Hindlimb muscle (tissue), 1 donor: Measurements from ENCODE around the gene ZNF189. TPM values are rescaled to one million over a fixed set of nuclear protein-coding genes. Genes with fewer than 3 reads are reported as not detected.

ENCODE experiments used
- DNase-seq: peaks from one replicate; pipeline ENCODE4 v3.0.0-alpha.2; 2013
- polyA plus RNA-seq: library from polyadenylated mRNA; unstranded; fragments of 120-200 nt; gene quantifications from one replicate; pipeline ENCODE4 v1.2.1, GENCODE V29; 2013; ENCODE audit not compliant: insufficient read length

Gene ZNF189
- polyA plus RNA-seq, 1 donor, result 19.8 TPM

DNA sequence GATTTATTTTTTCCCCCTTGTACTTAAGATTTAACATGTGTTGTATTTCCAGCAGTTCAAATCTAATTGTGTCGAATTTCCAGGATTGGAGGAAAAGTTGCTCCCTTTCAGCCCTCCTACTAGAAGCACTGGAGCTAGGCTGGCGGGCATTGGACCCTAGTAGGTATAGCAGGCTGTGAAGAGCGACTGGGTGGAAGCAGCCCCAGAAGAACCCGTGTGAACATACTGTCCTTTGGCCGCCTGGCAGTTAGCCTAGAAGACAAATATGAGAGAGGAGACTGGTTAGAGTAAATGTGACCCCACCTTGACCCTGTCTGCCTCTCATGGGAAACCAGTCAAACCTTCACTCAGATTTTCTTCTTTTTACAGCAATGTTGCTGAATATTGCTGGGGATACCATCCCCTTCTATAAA is 23.0 kb downstream of the ZNF189 start:
- DNase-seq, result no peak

GRCh38 chr9:101427358-101427757 is 28.7 kb downstream of the ZNF189 start:
- no peak for DNase-seq

DNA sequence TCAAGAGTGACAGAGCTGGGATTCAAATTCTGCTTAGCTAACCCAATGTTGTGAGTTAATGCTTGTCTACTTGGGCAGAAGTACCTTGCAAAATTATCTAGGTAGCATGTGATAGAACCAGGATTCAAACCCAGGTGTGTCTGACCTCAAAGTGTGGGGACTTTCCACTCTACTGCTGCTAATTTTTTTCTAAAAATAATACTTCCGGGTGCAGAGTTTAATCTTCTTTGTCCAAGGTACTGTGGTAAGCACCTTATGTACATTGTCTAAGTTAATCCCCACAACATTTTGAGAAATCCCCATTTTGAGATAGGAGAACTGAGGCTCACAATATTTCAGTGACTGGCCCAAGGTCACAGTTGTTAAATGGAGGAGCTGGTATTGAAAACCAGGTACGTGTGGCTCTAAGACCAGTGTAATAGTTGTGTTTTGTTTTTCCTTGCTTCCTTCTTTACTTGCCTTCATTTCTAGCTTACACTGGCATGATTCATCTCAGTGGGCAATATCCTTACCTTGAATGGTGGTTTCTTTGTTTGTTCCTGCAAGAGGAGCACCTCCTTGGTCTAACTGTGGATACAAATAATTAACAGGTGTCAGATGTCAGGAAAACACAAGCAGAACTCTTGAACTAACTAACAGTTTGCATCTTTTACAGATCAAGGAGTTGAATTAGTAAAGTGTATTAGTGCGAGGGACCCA is 29.5 kb downstream of the ZNF189 start:
- no peak for DNase-seq

GRCh38 chr9:101428909-101429308 is 30.3 kb downstream of the ZNF189 start:
- no peak for DNase-seq

DNA sequence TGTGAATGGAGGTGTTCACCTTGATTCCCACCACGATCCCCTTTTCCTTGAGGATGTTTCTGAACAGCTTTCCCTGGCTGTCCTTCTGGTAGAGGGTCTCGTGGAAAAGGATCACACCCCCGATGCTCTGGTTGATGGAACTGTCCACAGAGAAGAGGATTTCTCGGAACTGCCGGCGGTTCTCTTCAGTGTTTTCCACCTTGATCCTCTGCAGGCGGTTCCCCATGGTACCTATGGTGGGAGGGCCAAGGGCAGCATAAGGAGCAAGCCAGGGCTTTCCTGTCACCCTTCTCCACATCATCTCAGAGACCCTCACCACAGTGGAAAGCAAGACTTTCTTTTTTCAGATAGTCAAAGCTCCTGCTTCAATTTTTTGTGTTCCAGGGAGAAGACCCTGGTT is 31.1 kb downstream of the ZNF189 start:
- no peak for DNase-seq

GRCh38 chr9:101432171-101432570 is 33.5 kb downstream of the ZNF189 start:
- DNase-seq, result no peak

DNA sequence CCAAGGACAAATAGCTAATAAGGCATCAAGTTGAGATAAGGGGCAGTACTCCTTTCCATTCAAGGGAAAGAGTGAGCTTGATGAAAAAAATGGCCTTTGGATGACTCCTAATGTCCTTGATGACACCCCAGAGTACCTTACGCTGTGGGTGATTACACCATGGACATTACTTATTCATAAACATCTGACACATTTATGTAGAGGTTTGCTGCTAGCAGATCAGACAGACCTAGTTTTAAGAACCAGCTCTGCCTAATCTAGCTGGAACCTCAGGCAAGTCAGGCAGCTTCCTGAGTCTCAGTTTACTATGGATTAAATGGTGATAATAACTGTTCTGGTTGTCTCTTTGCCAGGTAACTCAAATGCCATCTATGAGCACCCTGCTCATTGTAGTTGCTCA is 34.1 kb downstream of the ZNF189 start:
- no peak for DNase-seq

GRCh38 chr9:101433229-101433628 is 34.6 kb downstream of the ZNF189 start:
- no peak for DNase-seq

DNA sequence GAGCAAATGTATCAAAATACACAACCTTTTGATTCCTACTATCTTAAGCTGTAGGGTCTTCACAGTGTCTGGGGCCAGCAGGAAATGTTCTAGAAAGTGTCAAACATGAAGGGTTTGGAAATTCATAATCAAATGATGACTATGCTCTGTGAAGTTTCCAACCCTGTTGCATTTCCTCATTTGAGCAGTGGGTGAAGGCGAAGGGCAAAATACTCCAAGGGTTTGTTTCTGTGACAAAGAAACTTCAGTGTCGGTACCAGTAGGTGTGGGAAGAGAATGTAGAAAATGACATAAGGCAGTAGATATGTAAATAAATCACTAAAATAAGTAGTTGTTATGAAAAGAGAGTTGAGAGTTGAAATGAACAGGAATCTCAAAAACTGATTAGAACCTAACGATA is 36.3 kb downstream of the ZNF189 start:
- no peak for DNase-seq

- DNase-seq, result no peak
These were observed 37.0 kb downstream of the ZNF189 start, which contains the start of gene ALDOB for GRCh38 chr9:101435601-101436079. TSS of gene ALDOB (minus strand) at chr9:101435774. CDS start at chr9:101430887, 4,887 bp downstream.

DNA sequence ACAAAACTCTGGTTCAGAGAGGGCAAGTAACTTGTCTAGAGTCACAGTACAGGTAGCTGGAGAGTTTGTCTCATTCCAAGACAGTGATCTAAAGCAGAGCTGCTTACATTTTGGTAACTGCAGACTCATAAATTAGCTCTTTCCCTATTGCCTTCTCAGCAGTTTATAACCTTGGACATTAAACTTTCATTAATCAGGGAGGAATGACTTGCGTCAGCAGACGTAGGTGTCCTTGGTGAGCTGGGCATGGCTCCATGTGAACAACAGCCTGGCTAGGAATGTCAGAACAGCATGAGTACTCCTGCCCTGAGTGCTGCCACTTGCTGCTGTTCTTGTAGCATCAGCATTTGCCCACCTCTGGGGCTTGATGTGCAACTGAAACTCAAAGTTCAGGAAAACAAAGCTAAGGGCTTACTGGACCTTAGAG is 39.2 kb downstream of the ZNF189 start:
- no peak for DNase-seq

DNA sequence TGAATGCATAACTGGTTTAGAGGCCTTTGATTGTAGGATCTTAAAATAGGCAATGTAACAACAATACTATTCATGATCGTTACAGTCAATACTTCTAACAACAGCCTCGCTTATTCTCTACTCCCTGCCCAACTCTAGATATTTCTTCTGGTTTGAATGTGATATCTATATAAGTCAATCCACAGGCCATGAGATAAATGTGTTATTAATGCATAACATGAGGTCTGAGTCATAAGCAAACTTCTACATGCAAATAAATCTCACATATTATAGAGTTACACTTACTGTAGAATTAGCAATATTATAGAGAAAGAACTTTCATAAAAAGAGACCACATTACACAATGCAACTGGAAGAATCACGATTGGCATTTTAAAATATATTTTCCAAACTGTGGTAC is 39.9 kb downstream of the ZNF189 start:
- no peak for DNase-seq

- DNase-seq, result no peak
These were observed 42.1 kb downstream of the ZNF189 start for GRCh38 chr9:101440714-101441230.

DNA sequence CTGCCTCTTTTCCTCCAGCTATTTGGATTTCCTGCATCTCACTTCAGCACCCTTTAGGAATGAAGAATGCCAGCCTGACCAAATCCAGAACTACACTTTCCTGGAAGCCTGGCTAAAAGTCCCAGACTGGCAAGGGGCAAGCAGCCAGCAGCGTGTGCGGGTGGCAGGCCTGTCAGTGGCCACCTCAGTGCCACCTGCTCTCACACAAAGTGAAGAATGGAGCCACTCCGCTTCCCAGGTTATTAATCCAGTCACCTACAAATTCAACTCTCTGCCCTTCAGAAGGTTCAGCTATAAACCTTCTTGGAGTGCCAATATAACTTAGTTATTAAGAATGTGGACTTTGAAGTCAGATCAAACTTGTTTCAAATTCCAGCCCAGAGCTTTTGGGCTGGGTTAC is 43.7 kb downstream of the ZNF189 start:
- no peak for DNase-seq

DNA sequence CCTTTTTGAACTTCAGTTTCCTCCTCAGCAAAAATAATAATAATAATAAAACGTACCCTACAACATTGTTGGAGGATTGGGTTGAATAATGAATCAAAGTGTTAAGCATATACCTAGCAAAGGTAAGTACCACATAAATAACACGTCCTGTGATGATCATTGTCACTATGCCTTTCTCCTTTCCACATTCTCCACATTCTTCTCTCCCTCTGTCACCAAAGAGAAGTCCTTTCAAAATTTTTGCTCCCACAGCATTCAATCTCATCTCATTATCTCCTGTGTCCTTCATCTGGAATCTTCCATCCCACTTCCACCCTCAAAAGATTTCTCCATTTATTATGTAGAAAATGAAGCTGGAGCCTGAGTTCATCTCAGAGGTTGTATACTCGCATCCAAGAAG is 44.1 kb downstream of the ZNF189 start:
- no peak for DNase-seq

DNA sequence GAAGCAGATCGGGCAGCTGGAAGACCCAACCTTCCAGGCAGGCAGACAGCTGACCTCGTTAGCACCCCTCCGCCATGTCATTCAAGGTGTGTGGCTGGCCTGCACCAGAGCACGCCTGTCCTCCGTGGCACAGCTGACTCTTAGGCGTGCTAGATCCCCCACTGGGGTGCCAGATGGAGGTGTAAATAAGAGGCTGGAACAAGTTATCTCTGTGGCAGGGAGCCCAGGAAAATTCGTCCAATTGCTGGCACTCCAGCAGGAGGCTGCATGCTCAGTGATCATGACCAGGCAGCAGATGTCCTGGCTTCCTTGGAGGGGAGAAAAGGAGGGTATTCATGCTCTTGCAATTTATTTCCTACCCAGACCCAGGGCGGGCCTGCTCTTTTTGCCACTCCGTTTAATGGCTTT is 44.7 kb downstream of the ZNF189 start:
- DNase-seq, result peak; percentile 6

GRCh38 chr9:101445353-101446029 is 46.8 kb downstream of the ZNF189 start:
- DNase-seq, result no peak

- DNase-seq, result no peak
These were observed 48.1 kb downstream of the ZNF189 start for GRCh38 chr9:101446732-101447131.

DNA sequence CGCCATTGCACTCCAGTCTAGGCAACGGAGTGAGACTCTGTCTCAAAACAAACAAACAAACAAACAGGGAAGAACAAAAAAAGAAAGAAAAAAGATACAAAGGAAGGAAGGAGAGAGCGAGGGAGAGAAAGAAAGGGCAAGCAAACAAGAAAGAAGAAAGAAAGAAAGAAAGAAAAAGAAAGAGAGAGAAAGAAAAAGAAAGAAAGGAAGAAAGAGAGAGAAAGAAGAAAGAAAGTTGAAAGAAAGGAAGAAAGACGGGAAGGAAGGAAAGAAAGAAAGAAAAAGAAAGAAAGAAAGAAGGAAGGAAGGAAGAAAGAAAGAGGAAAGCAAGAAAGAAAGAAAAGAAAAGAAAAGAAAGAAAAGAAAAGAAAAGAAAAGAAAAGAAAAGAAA is 50.0 kb downstream of the ZNF189 start:
- DNase-seq, result no peak

GRCh38 chr9:101449071-101449721 is 50.5 kb downstream of the ZNF189 start:
- DNase-seq, result peak; percentile 46

GRCh38 chr9:101450931-101451330 is 52.3 kb downstream of the ZNF189 start:
- DNase-seq, result no peak

DNA sequence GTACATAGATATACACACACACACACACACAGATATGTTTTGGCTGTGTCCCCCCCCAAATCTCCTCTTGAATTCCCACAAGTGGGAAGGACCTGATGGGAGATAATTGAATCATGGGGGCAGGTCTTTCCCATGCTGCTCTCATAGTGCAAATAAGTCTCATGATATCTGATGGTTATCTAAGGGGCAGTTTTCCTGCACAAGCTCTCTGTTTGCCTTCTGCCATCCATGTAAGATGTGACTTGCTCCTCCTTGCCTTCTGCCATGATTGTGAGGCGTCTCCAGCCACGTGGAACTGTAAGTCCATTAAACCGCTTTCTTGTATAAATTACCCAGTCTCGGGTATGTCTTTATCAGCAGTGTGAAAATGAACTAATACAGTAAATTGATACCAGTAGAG is 52.8 kb downstream of the ZNF189 start:
- DNase-seq, result no peak
